ENCODE measurements around the gene PIGBOS1.
"Not testable (repeated sequence)": the region's sequence is repeated elsewhere in the genome, so short reads cannot be mapped to it uniquely, and the experiment has no call there.

PIGBOS1 gene

GRCh38 chr15:55318588-55319494, at the start of gene PIGBOS1, which contains the start of gene PIGB:
PIGBOS1 (minus strand) TSS chr15:55319123; CDS start chr15:55317792, 1,331 bp downstream.
PIGB (plus strand) TSS chr15:55319222; CDS start chr15:55319251, 29 bp downstream.
- DNase-seq (ENCODE audit: low read depth in 2 of 2) = peak; percentile 67 to 70

- no peak for DNase-seq (ENCODE audit: low read depth in 2 of 2)
Observed at GRCh38 chr15:55366981-55367380, 48.1 kb upstream of the PIGBOS1 start.

GRCh38 chr15:55362641-55363040, 43.7 kb upstream of the PIGBOS1 start:
- DNase-seq (ENCODE audit: low read depth in 2 of 2) = no peak

GRCh38 chr15:55361048-55361447, 42.1 kb upstream of the PIGBOS1 start:
- DNase-seq (ENCODE audit: low read depth in 2 of 2) = no peak

- no peak for DNase-seq (ENCODE audit: low read depth in 2 of 2)
Observed at GRCh38 chr15:55360256-55360655, 41.3 kb upstream of the PIGBOS1 start.

GRCh38 chr15:55358471-55358870, 39.5 kb upstream of the PIGBOS1 start:
- DNase-seq (ENCODE audit: low read depth in 2 of 2) = no peak

GRCh38 chr15:55357774-55358173, 38.9 kb upstream of the PIGBOS1 start:
- DNase-seq (ENCODE audit: low read depth in 2 of 2) = peak; percentile 24

- no peak for DNase-seq (ENCODE audit: low read depth in 2 of 2)
Observed at GRCh38 chr15:55356985-55357585, 38.2 kb upstream of the PIGBOS1 start.

- no peak for DNase-seq (ENCODE audit: low read depth in 2 of 2)
Observed at GRCh38 chr15:55353025-55353424, 34.1 kb upstream of the PIGBOS1 start.

GRCh38 chr15:55349282-55349681, 30.4 kb upstream of the PIGBOS1 start:
- DNase-seq (ENCODE audit: low read depth in 2 of 2) = no peak

GRCh38 chr15:55348281-55348778, 29.4 kb upstream of the PIGBOS1 start:
- no peak for DNase-seq (ENCODE audit: low read depth in 2 of 2)

- no peak for DNase-seq (ENCODE audit: low read depth in 2 of 2)
Observed at GRCh38 chr15:55344206-55344605, 25.3 kb upstream of the PIGBOS1 start.

GRCh38 chr15:55343168-55343567, 24.2 kb upstream of the PIGBOS1 start:
- DNase-seq (ENCODE audit: low read depth in 2 of 2) = no peak

GRCh38 chr15:55337160-55337559, 18.2 kb upstream of the PIGBOS1 start:
- DNase-seq (ENCODE audit: low read depth in 2 of 2) = no peak

GRCh38 chr15:55334997-55335396, 16.1 kb upstream of the PIGBOS1 start:
- no peak for DNase-seq (ENCODE audit: low read depth in 2 of 2)

- DNase-seq (ENCODE audit: low read depth in 2 of 2) = no peak
Observed at GRCh38 chr15:55334371-55334770, 15.4 kb upstream of the PIGBOS1 start.

- DNase-seq (ENCODE audit: low read depth in 2 of 2) = no peak
Observed at GRCh38 chr15:55327387-55327786, 8.5 kb upstream of the PIGBOS1 start.

- no peak for DNase-seq (ENCODE audit: low read depth in 2 of 2)
Observed at GRCh38 chr15:55322467-55322866, 3.5 kb upstream of the PIGBOS1 start.

GRCh38 chr15:55320963-55321362, 2.0 kb upstream of the PIGBOS1 start:
- no peak for DNase-seq (ENCODE audit: low read depth in 2 of 2)

- DNase-seq (ENCODE audit: low read depth in 2 of 2) = no peak
Observed at GRCh38 chr15:55320238-55320550, 1.3 kb upstream of the PIGBOS1 start.

GRCh38 chr15:55319537-55320237, 764 bp upstream of the PIGBOS1 start:
- no peak for DNase-seq (ENCODE audit: low read depth in 2 of 2)

GRCh38 chr15:55302801-55303200, 16.1 kb downstream of the PIGBOS1 start:
- DNase-seq (ENCODE audit: low read depth in 2 of 2) = not testable (repeated sequence)
